A673 (cell line): ENCODE results near the gene MAL. TPM values are rescaled to one million over a fixed set of nuclear protein-coding genes. Genes with fewer than 3 reads are reported as not detected.

Experiments used
- BruUV-seq: library from RNA; stranded (reverse); fragments of 400-500 nt; replicated peaks from 2 replicates; lab custom pipeline; 2021; lab: Mats Ljungman, UMichigan
- CTCF ChIA-PET: fragments of 300-600 bp; sonication (Branson Sonifier 250); formaldehyde crosslinking; loops from one replicate; lab custom pipeline; 2022; ENCODE audit warnings: antibody characterized with exemption; lab: Charles Lee
- POLR2A ChIA-PET: fragments of 300-600 bp; sonication (Branson Sonifier 250); formaldehyde crosslinking; loops from one replicate; lab custom pipeline; 2022; ENCODE audit warnings: antibody characterized with exemption; ENCODE audit not compliant: low non-redundant PET; lab: Charles Lee
- DNase-seq: peaks from one replicate; pipeline ENCODE4 v3.0.0-alpha.2; 2015; ENCODE audit warnings: low spot score
- H3K27ac ChIP-seq: fragments of 200-600 bp; sonication (generic); 2 replicates; pipeline ENCODE4 v1.5.1; 2016; ENCODE audit warnings: mixed run types, low read depth, mild to moderate bottlenecking, mixed read lengths, antibody characterized with exemption, low read length; ENCODE audit not compliant: poor library complexity, severe bottlenecking
- H3K27me3 ChIP-seq: fragments of 200-600 bp; sonication (generic); replicated peaks from 2 replicates; pipeline ENCODE4 v1.6.1; 2017; ENCODE audit warnings: mixed run types, low read depth, mild to moderate bottlenecking, mixed read lengths, antibody characterized with exemption, low read length; ENCODE audit not compliant: insufficient read depth, poor library complexity
- H3K36me3 ChIP-seq: fragments of 200-600 bp; sonication (generic); 2 replicates; pipeline ENCODE4 v1.6.1; 2016; ENCODE audit warnings: mixed run types, mild to moderate bottlenecking, mixed read lengths, antibody characterized with exemption, low read length; ENCODE audit not compliant: insufficient read depth, poor library complexity, severe bottlenecking
- H3K4me1 ChIP-seq: fragments of 200-600 bp; sonication (generic); 2 replicates; pipeline ENCODE4 v1.6.1; 2017; ENCODE audit warnings: mixed run types, mild to moderate bottlenecking, mixed read lengths, antibody characterized with exemption, low read length; ENCODE audit not compliant: insufficient read depth, poor library complexity, severe bottlenecking
- H3K4me3 ChIP-seq: fragments of 200-600 bp; sonication (generic); 2 replicates; pipeline ENCODE4 v1.5.1; 2016; ENCODE audit warnings: low read depth, mixed run types, mild to moderate bottlenecking, mixed read lengths, low read length; ENCODE audit not compliant: poor library complexity, severe bottlenecking
- H3K9me3 ChIP-seq: fragments of 200-600 bp; sonication (generic); 2 replicates; pipeline ENCODE4 v1.6.1; 2016; ENCODE audit warnings: mixed run types, low read depth, mild to moderate bottlenecking, mixed read lengths, antibody characterized with exemption, low read length; ENCODE audit not compliant: poor library complexity, severe bottlenecking
- EZH2 ChIP-seq: fragments of 200-600 bp; sonication (generic); IDR thresholded peaks from 2 replicates; pipeline ENCODE4 v1.6.1; 2017; ENCODE audit warnings: borderline replicate concordance, low read depth, mild to moderate bottlenecking, mixed read lengths, antibody characterized with exemption, low read length; ENCODE audit not compliant: poor library complexity, severe bottlenecking
- intact Hi-C: fragments of 100-400 bp; cut with micrococcal nuclease; formaldehyde crosslinking; loops from one replicate; pipeline ENCODE4 v1.10.0; 2022; ENCODE audit not compliant: unreplicated experiment
- total RNA-seq: library from RNA; stranded (reverse); gene quantifications from 2 replicates; pipeline ENCODE4 v1.2.3, GENCODE V29; 2021
- TF ChIP-seq, protein P1 (sequence below): fragments of 300-800, 200-600 bp; sonication (generic); conservative IDR thresholded peaks from 2 replicates; pipeline ENCODE4 v1.5.1; 2017; ENCODE audit warnings: low read depth, mild to moderate bottlenecking, antibody characterized with exemption, low read length, moderate library complexity, mixed read lengths

MAL gene
- total RNA-seq, 1 experiment from 2014 or later, result not detected

DNA sequence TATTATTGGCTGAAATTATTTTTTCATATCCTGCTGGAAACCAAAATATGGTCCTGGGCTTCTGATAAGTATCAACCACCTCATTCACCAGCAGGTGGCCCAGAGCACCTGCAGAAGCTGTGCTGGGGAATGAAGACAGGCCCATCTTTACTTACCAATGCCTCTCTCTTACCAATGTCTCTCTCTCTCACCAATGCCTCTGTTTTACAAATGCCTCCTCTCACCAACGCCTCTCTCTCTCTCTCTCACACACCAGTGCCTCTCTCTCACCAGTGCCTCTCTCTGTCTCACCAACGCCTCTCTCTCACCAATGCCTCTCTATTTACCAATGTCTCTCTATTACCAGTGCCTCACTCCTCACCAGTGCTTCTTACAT lies 2.3 kb upstream of the MAL start:
- ChIA-PET POLR2A (no interaction called here), CTCF (interaction anchor here (1.2 to 2.4 kb wide), 4 partner anchors 9 to 56 kb away, joined by 3 to 17 read pairs (median 6); no protein-coding TSS in a partner anchor)
- H3K4me3 ChIP-seq, result no peak overlapping the region
- peaks cover 6% of the 10 kb centered on the region for H3K4me1 ChIP-seq
- H3K27ac ChIP-seq, result no peak overlapping the region
- no peak for DNase-seq
- intact Hi-C loops, result loop anchor here (5.0 to 10.0 kb wide), 2 partner anchors 54 to 92 kb away; no protein-coding TSS in a partner anchor
- BruUV-seq, result no TSS peak
- no peaks in the 10 kb centered on the region for H3K9me3 ChIP-seq
- TF ChIP-seq EZH2, result no peak
- TF ChIP-seq, protein P1, sequence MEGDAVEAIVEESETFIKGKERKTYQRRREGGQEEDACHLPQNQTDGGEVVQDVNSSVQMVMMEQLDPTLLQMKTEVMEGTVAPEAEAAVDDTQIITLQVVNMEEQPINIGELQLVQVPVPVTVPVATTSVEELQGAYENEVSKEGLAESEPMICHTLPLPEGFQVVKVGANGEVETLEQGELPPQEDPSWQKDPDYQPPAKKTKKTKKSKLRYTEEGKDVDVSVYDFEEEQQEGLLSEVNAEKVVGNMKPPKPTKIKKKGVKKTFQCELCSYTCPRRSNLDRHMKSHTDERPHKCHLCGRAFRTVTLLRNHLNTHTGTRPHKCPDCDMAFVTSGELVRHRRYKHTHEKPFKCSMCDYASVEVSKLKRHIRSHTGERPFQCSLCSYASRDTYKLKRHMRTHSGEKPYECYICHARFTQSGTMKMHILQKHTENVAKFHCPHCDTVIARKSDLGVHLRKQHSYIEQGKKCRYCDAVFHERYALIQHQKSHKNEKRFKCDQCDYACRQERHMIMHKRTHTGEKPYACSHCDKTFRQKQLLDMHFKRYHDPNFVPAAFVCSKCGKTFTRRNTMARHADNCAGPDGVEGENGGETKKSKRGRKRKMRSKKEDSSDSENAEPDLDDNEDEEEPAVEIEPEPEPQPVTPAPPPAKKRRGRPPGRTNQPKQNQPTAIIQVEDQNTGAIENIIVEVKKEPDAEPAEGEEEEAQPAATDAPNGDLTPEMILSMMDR, result no peak
- H3K27me3 ChIP-seq, result peaks cover 57% of the 10 kb centered on the region
- no peaks in the 10 kb centered on the region for H3K36me3 ChIP-seq

DNA sequence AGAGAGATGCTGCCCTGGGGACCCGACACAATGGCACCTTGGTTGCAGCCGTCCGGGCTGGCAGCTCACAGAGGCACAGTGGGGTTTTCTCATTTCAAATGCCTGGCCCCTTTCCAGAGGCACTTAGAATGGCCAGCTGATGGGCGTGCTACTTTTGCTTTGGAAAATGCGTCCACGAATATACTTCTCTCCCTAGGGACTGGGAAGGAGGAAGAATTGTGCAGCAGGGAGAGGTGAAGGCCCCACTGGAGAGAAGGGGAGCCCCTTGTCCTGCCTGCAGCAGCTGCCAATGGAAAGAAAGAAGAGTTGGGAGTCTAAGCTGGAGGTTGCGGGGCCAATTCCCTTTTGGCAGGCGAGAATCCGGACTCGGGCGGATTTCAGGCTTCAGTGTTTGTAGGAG lies 1.1 kb upstream of the MAL start:
- no TSS peak for BruUV-seq
- intact Hi-C loops, result loop anchor here (5.0 to 10.0 kb wide), 2 partner anchors 53 to 90 kb away; no protein-coding TSS in a partner anchor
- H3K27me3 ChIP-seq, result peaks cover 68% of the 10 kb centered on the region
- no peaks in the 10 kb centered on the region for H3K9me3 ChIP-seq
- TF ChIP-seq, protein P1, result no peak
- TF ChIP-seq EZH2, result no peak
- POLR2A ChIA-PET, result no interaction called here
- peaks cover 6% of the 10 kb centered on the region for H3K4me1 ChIP-seq
- no peak overlapping the region for H3K27ac ChIP-seq
- H3K4me3 ChIP-seq, result no peak overlapping the region
- CTCF ChIA-PET, result interaction anchor here (1.4 kb wide), 1 partner anchor 56 kb away, joined by 4 read pairs; no protein-coding TSS in a partner anchor
- no peaks in the 10 kb centered on the region for H3K36me3 ChIP-seq
- peak; percentile 54 for DNase-seq

- no peaks in the 10 kb centered on the region for H3K36me3 ChIP-seq
- no peaks in the 10 kb centered on the region for H3K9me3 ChIP-seq
- intact Hi-C loops, result loop anchor here (5.0 to 10.0 kb wide), 2 partner anchors 52 to 90 kb away; no protein-coding TSS in a partner anchor
- no TSS peak for BruUV-seq
- H3K4me1 ChIP-seq, result peaks cover 6% of the 10 kb centered on the region
- H3K4me3 ChIP-seq, result peak overlapping the region; percentile 32
- CTCF ChIA-PET, result interaction anchor here (1.4 kb wide), 1 partner anchor 55 kb away, joined by 4 read pairs; no protein-coding TSS in a partner anchor
- H3K27me3 ChIP-seq, result peaks cover 74% of the 10 kb centered on the region
- POLR2A ChIA-PET, result no interaction called here
- no peak for DNase-seq
- TF ChIP-seq, protein P1, result no peak
- peak; percentile 48 for TF ChIP-seq EZH2
- H3K27ac ChIP-seq, result no peak overlapping the region
Observed at GRCh38 chr2:95024960-95025405, 525 bp upstream of the MAL start.
